Liver (tissue), 9 donors: ENCODE measurements around the gene DLEC1. TPM values are rescaled to one million over a fixed set of nuclear protein-coding genes. Genes with fewer than 3 reads are reported as not detected.

ENCODE experiments used
- DNase-seq: peaks from one replicate; pipeline ENCODE4 v3.0.0-alpha.2; 2017; ENCODE audit warnings: low spot score
- H3K27ac ChIP-seq, 2 donors: one replicate each; pipeline ENCODE4 v1.7.0; 2013; ENCODE audit warnings: inconsistent platforms in 2 of 2, low read length in 2 of 2, control low read depth in 1 of 2, low read depth in 1 of 2, mild to moderate bottlenecking in 1 of 2
- H3K27me3 ChIP-seq, 4 donors: one replicate each; pipeline versions ENCODE4 v1.6.1 to v1.7.0; 2013; ENCODE audit warnings: low read length in 3 of 4, inconsistent platforms in 1 of 4, mild to moderate bottlenecking in 1 of 4, moderate library complexity in 1 of 4; ENCODE audit not compliant: control insufficient read depth in 4 of 4, insufficient read depth in 4 of 4
- H3K36me3 ChIP-seq, 4 donors: one replicate each; pipeline versions ENCODE4 v1.6.1 to v1.7.0; 2013; ENCODE audit warnings: low read length in 3 of 4, mild to moderate bottlenecking in 3 of 4, low read depth in 1 of 4, moderate library complexity in 1 of 4; ENCODE audit not compliant: control insufficient read depth in 4 of 4, insufficient read depth in 3 of 4
- H3K4me1 ChIP-seq, 4 donors: one replicate each; pipeline versions ENCODE4 v1.6.1 to v1.7.0; 2013; ENCODE audit warnings: low read length in 3 of 4, mild to moderate bottlenecking in 3 of 4, moderate library complexity in 1 of 4; ENCODE audit not compliant: control insufficient read depth in 4 of 4, insufficient read depth in 4 of 4
- H3K4me3 ChIP-seq, 3 donors: one replicate each; pipeline versions ENCODE4 v1.6.1 to v1.7.0; 2013; ENCODE audit warnings: low read length in 3 of 3, control low read depth in 1 of 3, low read depth in 1 of 3, mild to moderate bottlenecking in 1 of 3
- H3K9ac ChIP-seq, 2 donors: one replicate each; pipeline ENCODE4 v1.7.0; 2013; ENCODE audit warnings: low read length in 2 of 2, mild to moderate bottlenecking in 2 of 2, moderate library complexity in 2 of 2, control low read depth in 1 of 2, low read depth in 1 of 2
- H3K9me3 ChIP-seq, 4 donors: one replicate each; pipeline versions ENCODE4 v1.6.1 to v1.7.0; 2013; ENCODE audit warnings: low read length in 3 of 4; ENCODE audit not compliant: control insufficient read depth in 4 of 4
- ATF3 ChIP-seq: IDR thresholded peaks from 2 replicates; pipeline ENCODE4 v1.6.1; 2016; ENCODE audit warnings: antibody characterized with exemption
- EGR1 ChIP-seq, 2 donors: IDR thresholded peaks; 2 replicates each; pipeline ENCODE4 v1.6.1; 2016 to 2018; ENCODE audit warnings: antibody characterized with exemption in 2 of 2, low read depth in 2 of 2
- FOXA1 ChIP-seq: IDR thresholded peaks from 2 replicates; pipeline ENCODE4 v1.6.1; 2016; ENCODE audit warnings: antibody characterized with exemption
- FOXA2 ChIP-seq: IDR thresholded peaks from 2 replicates; pipeline ENCODE4 v1.6.1; 2016; ENCODE audit warnings: antibody characterized with exemption
- HNF4A ChIP-seq, 2 donors: conservative IDR thresholded peaks; 2 replicates each; pipeline ENCODE4 v1.6.1; 2016; ENCODE audit warnings: antibody characterized with exemption in 2 of 2, mild to moderate bottlenecking in 2 of 2
- HNF4G ChIP-seq: IDR thresholded peaks from 2 replicates; pipeline ENCODE4 v1.6.1; 2016; ENCODE audit warnings: antibody characterized with exemption
- JUND ChIP-seq, 2 donors: IDR thresholded peaks; 2 replicates each; pipeline ENCODE4 v1.6.1; 2016; ENCODE audit warnings: antibody characterized with exemption in 2 of 2
- MAX ChIP-seq: IDR thresholded peaks from 2 replicates; pipeline ENCODE4 v1.6.1; 2016; ENCODE audit warnings: antibody characterized with exemption
- NR2F2 ChIP-seq: IDR thresholded peaks from 2 replicates; pipeline ENCODE4 v1.6.1; 2016; ENCODE audit warnings: antibody characterized with exemption
- RAD21 ChIP-seq, 2 donors: IDR thresholded peaks; 2 replicates each; pipeline ENCODE4 v1.6.1; 2016; ENCODE audit warnings: antibody characterized with exemption in 2 of 2, mild to moderate bottlenecking in 2 of 2
- REST ChIP-seq: IDR thresholded peaks from 2 replicates; pipeline ENCODE4 v1.6.1; 2016; ENCODE audit warnings: antibody characterized with exemption, mild to moderate bottlenecking
- RXRA ChIP-seq, 2 donors: IDR thresholded peaks; 2 replicates each; pipeline ENCODE4 v1.6.1; 2017 to 2018; ENCODE audit warnings: antibody characterized with exemption in 2 of 2, mild to moderate bottlenecking in 1 of 2
- SP1 ChIP-seq: IDR thresholded peaks from 2 replicates; pipeline ENCODE4 v1.6.1; 2018; ENCODE audit warnings: antibody characterized with exemption, mild to moderate bottlenecking
- TAF1 ChIP-seq: conservative IDR thresholded peaks from 2 replicates; pipeline ENCODE4 v1.6.1; 2016; ENCODE audit warnings: antibody characterized with exemption, mild to moderate bottlenecking
- YY1 ChIP-seq: IDR thresholded peaks from 2 replicates; pipeline ENCODE4 v1.6.1; 2016; ENCODE audit warnings: antibody characterized with exemption, mild to moderate bottlenecking
- WGBS: extraction: QIAGEN DNeasy Blood & Tissue Kit; methylation state at CpG from one replicate; pipeline ENCODE4 v1.1.7; 2013; 5-methylcytosine and 5-hydroxymethylcytosine counted together
- polyA plus RNA-seq, 2 donors: library from polyadenylated mRNA; stranded (reverse) in 1 of 2; unstranded in 1 of 2; fragments of 200-250 nt in 1 of 2; fragments of >200 nt in 1 of 2; fragmentation: Nextera tagmentation in 1 of 2; extraction: Ambion mirVana in 1 of 2; gene quantifications; one replicate each; pipeline versions ENCODE4 v1.2.1 to v1.2.3, GENCODE V29; 2013 to 2015
- total RNA-seq, 2 donors: library from RNA; depleted of rRNA; stranded (reverse); fragments of >200 nt; gene quantifications; one replicate each; pipeline ENCODE4 v1.2.3, GENCODE V29; 2014
- donor health status: healthy.
- donor health status: healthy.
- donor health status: healthy.
- donor health status: healthy.
- donor health status: healthy.

DLEC1 gene
- total and polyA plus RNA-seq, 4 donors, result 0.09 to 0.63 (median 0.30) TPM

- DNase-seq, result no peak
- Histone ChIP-seq H3K36me3 (no peaks in the 10 kb centered on the region), H3K27ac (no peak overlapping the region), H3K4me1 (no peaks in the 10 kb centered on the region), H3K9ac (no peak overlapping the region), H3K4me3 (no peak overlapping the region), H3K27me3 (no peaks in the 10 kb centered on the region), H3K9me3 (peaks cover 0 to 6% (median 1%) of the 10 kb centered on the region in 4 donors)
- WGBS, result 76% methylated on average over 1 of the region's 1 CpG
- TF ChIP-seq RAD21 (IDR thresholded peaks at IDR 0.05) (no peak), RXRA (IDR thresholded peaks at IDR 0.05) (no peak), SP1 (no peak), FOXA2 (no peak), NR2F2 (no peak), FOXA1 (no peak), HNF4A (conservative IDR thresholded peaks at IDR 0.05) (no peak), HNF4G (no peak), JUND (IDR thresholded peaks at IDR 0.05) (no peak), REST (no peak), MAX (no peak), YY1 (no peak)
These were observed 63.4 kb downstream of the DLEC1 start for GRCh38 chr3:38102444-38102814.

GRCh38 chr3:38105525-38105924 lies 66.5 kb downstream of the DLEC1 start:
- Histone ChIP-seq H3K27ac (no peak overlapping the region), H3K4me1 (no peaks in the 10 kb centered on the region), H3K27me3 (no peaks in the 10 kb centered on the region), H3K4me3 (no peak overlapping the region), H3K9me3 (peaks cover 0 to 6% (median 1%) of the 10 kb centered on the region in 4 donors), H3K36me3 (no peaks in the 10 kb centered on the region), H3K9ac (no peak overlapping the region)
- DNase-seq, result no peak
- TF ChIP-seq EGR1 (IDR thresholded peaks at IDR 0.05; ENCODE audit: low read depth in 2 of 2), result no peak
- no peak for TF ChIP-seq ATF3
- TF ChIP-seq TAF1, result no peak
- WGBS, result 71% methylated on average over 1 of the region's 1 CpG

- Histone ChIP-seq H3K27ac (no peak overlapping the region), H3K9ac (no peak overlapping the region), H3K36me3 (no peaks in the 10 kb centered on the region), H3K27me3 (no peaks in the 10 kb centered on the region), H3K4me3 (no peak overlapping the region), H3K4me1 (no peaks in the 10 kb centered on the region), H3K9me3 (peaks cover 0 to 6% (median 1%) of the 10 kb centered on the region in 4 donors)
- peak; percentile 17 for DNase-seq
- no peak for TF ChIP-seq HNF4A (conservative IDR thresholded peaks at IDR 0.05)
- no peak for TF ChIP-seq JUND (IDR thresholded peaks at IDR 0.05)
- 86% methylated on average over 7 of the region's 7 CpGs for whole genome bisulfite sequencing
These were observed 69.1 kb downstream of the DLEC1 start for GRCh38 chr3:38107911-38108648.
